GM19025 (cell line): Measurements from ENCODE around the gene MAST2.
"Not testable (repeated sequence)": the region's sequence is repeated elsewhere in the genome, so short reads cannot be mapped to it uniquely, and the experiment has no call there.

Source experiments
- ATAC-seq: cut with Tn5 transposase; IDR thresholded peaks from one replicate; pipeline ENCODE4 v1.9.1; 2021; ENCODE audit warnings: mild to moderate bottlenecking, low read depth, moderate library complexity; ENCODE audit not compliant: unreplicated experiment

MAST2 gene

DNA sequence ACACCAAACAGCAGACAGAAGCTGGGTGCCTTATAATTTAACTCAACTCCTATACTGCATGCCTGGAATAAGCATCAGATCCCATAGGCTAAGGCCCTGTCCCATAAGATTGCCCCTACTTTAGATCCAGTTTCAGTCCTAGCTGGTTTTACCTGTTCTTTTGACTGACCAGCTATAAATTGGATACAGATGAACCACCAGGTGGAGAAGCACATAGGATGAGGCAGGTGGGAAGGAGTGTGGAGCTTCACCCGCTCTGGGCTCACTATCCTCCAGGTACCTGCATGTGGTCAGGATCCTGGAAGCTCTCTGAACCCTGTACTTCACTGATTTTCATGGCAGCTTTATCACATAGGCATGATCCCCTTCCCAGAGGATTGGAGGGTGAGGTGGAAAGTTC is 51.3 kb downstream of the MAST2 start:
- no peak for ATAC-seq

DNA sequence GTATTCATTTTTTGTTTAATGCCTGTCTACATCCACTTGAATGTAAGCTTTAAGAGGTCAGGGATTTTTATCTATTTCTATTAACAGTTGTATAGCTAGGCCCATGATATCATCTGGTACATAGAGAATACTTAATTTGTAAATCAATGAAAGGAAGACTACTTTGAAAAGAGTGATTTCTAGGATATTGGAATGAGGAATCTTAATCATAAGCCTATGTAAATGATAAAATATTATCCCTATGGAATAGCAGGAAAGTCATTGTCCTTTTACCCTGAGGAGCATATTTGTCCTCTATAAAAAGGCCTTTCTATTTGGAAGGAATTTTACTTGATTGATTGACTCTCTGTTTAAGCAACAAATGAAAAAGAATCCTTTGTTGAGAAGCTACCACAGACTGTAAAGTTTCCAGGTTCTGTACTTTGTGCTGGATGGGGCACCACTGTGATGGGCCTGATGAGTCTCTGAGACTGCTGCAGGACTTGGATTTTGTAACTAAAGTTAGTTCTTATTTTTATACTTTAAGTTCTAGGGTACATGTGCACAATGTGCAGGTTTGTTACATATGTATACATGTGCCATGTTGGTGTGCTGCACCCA is 53.8 kb downstream of the MAST2 start:
- no peak for ATAC-seq

DNA sequence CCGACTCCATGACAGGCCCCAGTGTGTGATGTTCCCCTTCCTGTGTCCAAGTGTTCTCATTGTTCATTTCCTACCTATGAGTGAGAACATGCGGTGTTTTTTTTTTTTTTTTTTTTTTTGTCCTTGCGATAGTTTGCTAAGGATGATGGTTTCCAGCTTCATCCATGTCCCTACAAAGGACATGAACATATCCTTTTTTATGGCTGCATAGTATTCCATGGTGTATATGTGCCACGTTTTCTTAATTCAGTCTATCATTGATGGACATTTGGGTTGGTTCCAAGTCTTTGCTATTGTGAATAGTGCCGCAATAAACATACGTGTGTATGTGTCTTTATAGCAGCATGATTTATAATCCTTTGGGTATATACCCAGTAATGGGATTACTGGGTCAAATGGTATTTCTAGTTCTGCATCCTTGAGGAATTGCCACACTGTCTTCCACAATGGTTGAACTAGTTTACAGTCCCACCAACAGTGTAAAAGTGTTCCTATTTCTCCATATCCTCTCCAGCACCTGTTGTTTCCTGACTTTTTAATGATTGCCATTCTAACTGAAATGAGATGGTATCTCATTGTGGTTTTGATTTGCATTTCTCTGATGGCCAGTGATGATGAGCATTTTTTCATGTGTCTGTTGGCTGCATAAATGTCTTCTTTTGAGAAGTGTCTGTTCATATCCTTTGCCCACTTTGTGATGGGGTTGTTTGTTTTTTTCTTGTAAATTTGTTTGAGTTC is 54.5 kb downstream of the MAST2 start:
- not testable (repeated sequence) for ATAC-seq

DNA sequence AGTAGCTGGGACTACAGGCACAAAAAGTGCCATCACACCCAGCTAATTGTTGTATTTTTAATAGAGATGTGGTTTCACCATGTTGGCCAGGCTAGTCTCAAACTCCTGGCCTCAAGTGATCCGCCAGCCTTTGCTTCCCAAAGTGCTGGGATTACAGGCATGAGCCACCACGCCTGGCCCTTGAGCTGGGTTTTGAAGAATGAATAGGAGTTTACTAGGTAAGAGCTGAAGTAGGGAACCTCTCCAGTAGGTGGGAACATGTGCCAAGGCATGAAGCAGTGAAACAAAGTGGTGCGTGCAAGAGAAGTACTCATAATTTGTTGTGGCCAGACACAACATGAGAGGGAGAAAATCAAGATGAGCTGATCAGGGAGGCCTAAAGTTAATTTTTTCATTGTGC is 55.8 kb downstream of the MAST2 start:
- ATAC-seq: no peak

DNA sequence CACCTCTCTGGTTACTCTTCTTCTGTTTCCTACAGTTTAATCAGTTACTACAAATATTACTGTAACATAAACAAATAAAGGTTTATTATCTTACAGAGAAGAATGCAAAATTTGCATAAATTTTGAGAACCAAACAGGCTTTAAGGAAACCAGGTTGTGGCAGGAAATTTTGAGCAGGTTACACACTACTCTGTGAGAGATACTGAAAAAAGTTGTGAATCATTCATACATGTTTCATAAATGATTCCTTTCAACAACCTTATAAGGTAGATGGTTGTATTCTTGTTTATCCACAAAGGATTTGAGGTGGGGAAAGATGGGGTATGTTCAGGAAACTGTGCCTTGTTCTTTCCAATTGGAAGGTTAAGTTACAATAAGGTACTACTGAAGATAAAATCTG is 58.6 kb downstream of the MAST2 start:
- ATAC-seq: no peak

DNA sequence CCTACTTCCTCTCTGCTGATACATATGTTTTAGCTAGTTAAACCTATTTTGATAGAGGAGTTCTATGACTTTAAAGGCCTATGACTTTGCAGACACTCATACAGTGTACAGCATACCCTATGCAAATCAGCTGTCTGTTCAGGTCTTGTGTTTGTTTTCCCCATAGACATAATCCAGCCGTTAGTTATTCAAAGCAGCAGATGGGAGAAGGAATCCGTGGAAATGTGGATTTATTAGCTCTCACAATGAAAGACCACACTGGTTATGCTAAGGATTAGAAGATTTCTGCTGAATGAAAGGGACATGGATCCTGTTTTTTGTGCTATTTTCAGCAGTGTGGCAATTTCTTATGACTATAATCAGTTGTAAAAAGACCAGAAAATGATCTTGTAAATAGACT is 59.8 kb downstream of the MAST2 start:
- no peak for ATAC-seq

DNA sequence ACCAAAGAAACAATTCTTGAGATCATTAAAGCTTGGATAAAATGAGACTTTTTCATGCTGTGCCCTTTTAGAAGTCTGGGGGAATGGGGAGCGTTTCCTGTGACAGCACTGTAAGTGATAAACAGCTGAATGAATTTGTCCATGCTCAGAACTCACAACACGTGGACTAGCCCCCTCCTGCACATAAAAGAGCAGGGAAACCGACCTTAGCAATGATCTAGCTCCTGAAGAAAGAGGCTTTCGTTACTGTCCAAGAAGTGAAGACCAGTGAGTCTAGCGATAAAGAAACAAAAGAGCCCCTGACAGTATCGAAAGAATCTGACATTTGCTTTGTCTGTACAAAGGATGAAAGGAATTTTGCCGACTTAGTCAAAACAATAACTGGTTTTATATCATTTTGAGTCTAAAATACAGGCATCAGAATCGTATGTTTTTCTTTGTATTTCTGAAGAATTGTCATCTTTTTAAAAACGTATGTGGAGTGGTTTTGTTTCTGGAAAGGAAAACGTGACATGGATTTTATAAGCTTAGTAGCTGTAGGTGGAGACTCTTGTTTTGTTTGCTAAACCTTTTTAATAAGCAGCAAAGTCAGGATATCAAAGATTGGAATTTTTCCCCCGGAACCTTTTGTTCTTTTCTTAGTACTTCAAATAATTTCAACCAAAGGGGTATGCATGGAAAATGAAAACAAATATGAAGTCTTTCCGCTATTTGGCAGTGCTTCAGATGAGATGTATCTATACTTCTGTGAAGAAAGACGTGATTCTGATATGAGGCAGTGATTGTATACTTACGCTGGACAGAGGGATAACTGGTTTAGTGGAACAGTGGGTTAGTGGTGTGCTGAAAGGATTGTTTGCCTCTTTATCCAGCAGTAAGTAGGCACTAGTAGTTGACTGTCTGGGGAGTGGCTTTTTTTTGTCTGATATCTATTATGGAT is 61.0 kb downstream of the MAST2 start:
- ATAC-seq: no peak

DNA sequence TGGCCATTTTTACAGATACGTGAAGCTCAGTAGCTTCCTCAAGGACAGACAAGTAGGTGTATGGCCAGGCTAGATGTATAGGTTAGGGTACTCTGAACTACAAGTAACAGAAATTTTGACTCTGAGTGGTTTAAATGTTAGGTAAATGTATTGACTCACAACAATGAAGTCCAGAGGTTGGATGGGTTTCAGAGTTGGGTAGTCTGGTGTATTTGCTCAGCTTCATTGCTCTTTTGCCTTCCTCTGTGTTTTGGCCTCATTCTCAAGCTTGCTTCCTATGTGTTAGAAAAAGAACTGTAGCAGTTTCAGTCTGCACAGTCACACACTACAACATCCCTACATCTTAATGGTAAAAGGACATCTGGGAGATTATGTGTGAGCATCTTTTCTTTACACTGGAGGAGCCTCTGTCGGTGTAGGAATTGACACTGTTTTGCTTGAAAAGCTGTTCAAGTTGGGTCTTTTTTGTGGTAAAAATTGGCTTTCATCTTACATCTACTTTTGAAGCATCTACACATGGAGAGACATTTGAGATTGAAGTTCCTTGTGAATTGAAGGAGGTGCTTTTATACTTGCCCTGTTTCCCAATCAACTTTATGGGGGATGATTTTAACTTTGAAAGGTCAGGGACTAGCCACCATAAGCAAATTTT is 64.4 kb downstream of the MAST2 start:
- ATAC-seq: no peak

DNA sequence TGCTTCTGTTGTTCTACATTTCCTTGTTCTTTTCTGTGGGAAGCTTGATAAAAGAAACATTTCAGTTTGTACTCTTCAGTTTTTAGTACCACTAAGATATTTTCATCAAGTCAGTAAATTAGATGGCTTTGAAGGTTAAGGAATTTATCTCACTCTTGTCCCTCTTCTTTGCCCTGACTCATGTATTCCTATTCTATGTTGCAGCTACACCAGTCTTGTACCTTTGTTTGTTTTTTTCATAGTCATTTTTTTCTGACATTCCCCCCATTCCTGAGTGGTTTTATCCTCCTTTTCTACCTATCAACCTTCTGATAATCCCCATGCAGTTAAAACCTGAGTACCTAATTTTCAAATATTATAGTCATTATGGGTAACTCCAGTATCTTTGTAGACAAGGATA is 65.4 kb downstream of the MAST2 start:
- no peak for ATAC-seq

DNA sequence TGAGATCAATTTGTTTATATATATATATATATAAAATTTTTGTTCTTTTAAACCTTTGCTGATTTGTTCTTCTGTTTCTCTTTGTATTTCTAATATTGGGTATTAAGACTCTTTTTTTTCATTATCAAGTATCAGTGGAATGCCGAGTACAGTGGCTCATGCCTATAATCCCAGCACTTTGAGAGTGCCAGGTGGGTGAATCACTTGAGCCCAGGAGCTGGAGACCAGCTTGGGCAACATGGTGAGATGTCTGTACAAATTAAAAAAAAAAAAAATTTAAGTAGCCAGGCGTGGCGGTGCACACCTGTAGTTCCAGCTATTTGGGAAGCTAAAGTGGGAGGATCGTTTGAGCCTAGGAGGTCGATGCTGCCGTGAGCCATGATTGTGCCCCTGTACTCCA is 67.1 kb downstream of the MAST2 start:
- ATAC-seq: no peak

DNA sequence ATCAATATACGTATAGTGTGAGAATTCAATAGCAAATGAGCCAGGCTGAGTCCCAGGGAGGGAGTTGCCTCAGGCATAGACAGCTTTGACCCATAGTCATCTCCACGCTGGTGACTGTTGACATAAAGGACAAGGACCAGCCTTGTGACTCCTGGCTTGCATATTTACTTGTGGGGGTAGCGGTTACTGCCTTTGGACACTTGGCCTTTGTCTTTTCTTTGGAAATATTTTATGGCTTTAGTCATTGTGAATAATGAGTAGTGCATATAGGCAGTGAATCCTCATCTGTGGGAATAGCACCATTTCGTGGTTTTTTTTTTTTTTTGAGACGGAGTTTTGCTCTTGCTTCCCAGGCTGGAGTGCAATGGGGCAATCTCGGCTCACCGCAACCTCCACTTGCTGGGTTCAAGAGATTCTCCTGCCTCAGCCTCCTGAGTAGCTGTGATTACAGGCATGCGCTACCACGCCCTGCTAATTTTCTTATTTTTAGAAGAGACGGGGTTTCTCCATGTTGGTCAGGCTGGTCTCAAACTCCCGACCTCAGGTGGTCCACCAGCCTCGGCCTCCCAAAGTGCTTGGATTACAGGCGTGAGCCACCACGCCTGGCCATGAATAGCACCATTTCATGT is 68.9 kb downstream of the MAST2 start:
- ATAC-seq: not testable (repeated sequence)

DNA sequence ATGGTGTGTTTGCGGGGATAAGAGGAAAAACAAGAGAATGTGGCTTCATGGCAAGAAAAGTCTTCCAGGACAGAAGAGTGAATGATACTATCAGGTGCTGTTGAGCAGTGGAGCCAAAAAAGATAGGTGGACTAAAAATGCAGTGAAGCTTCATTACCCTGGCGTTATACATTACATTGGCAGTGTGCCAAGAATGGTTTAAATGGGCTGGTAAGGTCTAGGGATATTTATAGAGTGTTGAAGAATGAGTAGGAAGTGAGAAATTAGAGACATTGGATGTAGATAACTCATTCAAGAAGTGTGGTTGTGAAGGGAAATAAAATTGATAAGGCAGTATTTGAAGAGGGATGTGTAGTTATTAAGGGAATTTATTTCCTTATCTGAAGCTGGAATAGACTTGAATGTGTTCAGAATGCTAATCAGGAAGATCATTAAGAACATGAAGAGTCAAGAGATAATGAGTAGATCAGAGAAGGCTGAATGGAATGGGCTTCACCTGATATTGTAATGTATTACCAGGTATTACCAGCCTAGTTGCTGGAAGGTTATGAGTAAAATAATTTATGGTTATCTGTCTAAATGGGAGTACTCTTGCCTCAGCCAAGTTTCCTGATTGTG is 72.7 kb downstream of the MAST2 start:
- ATAC-seq: no peak

DNA sequence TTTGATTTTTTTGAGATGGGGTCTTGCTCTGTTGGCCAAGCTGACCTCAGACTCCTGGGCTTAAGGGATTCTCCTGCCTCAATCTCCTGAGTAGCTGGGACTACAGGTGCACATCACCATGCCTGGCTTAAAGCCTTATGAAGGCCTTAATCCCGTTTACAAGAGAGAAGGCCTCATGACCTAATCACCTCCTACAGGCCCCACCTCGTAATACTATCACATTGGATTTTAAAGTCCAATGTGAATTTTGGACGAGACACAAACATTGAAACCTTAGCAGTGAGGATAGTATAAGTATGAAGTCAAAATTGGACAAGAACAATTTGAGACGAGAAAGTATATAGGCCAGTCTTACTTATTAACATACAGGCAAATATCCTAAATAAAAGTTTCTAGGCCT is 73.9 kb downstream of the MAST2 start:
- ATAC-seq: no peak

DNA sequence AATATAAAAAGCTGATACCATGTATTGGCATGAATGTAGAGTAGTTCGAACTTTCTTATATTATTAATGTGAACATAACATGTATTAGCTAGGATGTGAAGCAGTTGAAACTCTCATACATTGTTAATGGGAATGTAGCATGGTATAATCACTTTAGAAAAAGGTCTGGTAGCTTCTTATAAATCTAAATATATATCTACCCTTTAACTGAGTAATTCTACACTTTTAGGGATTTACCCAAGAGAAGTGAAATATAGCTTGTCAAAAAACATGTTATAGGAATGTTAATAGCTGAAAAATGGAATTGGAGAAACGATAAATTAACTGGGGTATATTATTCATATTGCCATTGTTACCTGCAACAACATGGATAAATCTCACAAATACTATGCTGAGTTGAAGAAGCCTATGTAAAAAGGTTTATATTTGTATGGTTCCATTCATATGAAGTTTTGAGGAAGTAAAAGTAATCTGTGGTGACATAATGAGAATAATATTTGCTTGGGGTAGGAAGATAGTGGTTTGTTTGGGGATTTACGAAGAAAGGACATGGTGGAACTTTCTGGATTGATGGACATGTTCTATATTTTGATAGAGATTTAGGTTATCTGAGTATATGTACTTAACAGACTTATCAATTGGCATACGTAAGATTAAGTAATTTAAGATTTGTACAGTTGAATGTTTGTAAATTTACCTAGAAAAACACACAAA is 76.6 kb downstream of the MAST2 start:
- ATAC-seq: no peak

DNA sequence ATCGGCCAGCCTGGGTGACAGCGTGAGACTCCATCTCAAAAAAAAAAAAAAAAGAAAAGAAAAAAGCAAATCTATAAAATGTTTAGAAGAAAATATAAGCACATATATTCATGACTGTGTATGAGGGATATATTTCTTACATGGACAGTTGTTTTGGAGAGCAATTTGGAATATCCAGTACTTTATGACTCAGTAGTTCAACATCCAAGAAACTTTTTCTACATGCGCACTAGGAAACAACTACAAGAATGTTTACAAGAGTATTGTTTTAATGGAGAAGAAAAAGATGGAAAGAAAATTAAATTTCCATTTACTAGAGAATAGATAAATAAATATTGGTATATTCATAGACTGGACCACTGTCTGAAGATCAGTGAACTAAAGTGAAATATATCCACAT is 77.5 kb downstream of the MAST2 start:
- no peak for ATAC-seq

DNA sequence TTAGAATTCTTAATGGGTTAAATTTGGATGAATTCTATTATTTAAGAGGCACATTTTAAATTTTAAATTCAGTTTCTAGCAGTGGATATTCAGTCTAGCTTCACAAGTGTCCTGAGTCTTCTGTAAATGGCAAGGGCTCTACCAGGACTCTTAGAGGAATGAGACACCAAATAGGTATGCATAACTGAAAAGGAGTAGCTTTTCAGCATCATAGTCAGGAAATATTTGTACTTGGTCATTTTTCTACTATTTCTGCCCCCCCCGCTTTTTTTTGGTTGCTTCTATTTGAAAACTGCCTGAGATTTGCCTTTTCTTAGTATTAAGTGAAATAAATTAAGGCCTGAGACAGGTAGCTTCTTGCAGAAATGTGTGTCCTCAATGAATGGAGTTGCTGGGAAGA is 80.2 kb downstream of the MAST2 start:
- ATAC-seq: no peak

DNA sequence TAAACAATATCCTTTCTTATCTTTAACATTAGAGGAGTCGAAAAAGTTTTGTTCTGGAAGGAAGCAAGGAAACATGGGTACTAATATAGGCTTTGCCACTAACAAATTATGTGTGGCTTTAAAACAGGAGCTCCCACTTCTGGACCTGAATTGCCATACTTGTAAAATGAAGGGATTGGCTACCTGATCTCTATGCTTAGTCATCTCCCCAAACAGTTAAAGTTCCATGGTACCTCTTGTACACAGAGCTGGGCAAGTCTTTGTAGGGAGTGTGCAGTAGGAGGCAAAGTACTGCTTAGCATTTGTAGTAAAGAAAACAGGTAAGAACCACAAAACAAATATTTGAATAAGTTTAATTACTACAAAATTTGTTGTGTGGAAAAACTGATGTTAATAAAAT is 81.3 kb downstream of the MAST2 start:
- no peak for ATAC-seq

DNA sequence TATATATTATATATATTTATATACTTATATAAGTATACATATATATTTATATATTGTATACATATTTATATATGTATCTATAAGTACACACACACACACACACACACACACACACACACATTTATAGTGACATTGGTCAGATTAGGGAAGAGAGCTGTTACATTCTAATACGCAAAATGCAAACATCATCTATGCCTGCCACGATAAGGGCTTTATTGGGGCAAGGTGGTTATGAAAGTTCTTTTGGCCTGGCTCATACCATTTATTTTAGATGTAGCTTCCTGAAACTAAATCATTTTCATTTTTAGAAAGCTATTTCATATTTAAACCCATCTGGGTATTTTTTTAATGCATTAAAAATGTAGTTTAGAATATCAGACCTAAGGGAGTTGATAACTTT is 82.8 kb downstream of the MAST2 start:
- ATAC-seq: no peak

DNA sequence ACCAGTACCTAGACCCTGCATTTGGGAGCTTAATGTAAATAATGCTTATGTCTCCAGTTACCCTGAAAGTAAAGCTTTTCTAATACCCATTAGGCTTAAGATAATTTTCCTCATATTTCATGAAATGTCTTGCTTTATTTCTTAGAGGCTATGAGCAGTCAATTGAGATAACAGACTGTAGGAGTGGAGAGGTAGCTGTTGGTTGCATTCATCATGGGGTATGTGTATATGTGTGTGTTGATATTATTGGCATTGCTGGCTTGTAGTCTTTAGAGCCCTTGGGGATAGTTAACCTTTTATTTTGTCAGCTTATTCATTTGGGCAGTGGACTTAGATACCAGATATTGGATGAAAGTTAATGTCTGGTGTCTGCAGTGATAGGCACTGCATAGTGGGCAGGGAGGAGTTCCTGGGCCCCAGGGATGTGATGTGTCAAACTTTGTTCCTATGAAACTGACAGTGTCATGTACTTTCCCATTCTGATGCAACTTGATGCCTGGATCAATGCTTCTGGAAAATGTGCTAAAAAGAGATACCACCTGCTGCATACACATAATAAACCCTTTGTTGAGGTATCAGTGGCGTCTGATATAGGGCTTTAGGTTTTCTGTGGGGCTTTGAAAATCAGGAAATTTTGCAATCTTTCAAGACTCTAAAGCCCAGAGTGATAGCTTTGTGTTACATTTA is 83.9 kb downstream of the MAST2 start:
- no peak for ATAC-seq
